Vagina (tissue), 2 donors: Measurements from ENCODE around the gene ITPKB.

Experiments used
- POLR2A ChIP-seq, 2 donors: fragments of 450-650 bp; IDR thresholded peaks; one replicate each; pipeline ENCODE4 v1.6.1; 2017; ENCODE audit warnings: antibody characterized with exemption in 2 of 2, mild to moderate bottlenecking in 2 of 2, moderate library complexity in 2 of 2
- TF ChIP-seq, protein P1 (sequence below), 3 experiments: fragments of 450-650 bp in 2 of 3; fragments of 200-600 bp in 1 of 3; sonication (generic) in 1 of 3; IDR thresholded peaks; one replicate each; pipeline ENCODE4 v1.5.1; 2017 to 2019; ENCODE audit warnings: antibody characterized with exemption in 3 of 3, mild to moderate bottlenecking in 2 of 3, moderate library complexity in 2 of 3

- no peak for TF ChIP-seq POLR2A (IDR thresholded peaks at IDR 0.05)
- TF ChIP-seq, protein P1, sequence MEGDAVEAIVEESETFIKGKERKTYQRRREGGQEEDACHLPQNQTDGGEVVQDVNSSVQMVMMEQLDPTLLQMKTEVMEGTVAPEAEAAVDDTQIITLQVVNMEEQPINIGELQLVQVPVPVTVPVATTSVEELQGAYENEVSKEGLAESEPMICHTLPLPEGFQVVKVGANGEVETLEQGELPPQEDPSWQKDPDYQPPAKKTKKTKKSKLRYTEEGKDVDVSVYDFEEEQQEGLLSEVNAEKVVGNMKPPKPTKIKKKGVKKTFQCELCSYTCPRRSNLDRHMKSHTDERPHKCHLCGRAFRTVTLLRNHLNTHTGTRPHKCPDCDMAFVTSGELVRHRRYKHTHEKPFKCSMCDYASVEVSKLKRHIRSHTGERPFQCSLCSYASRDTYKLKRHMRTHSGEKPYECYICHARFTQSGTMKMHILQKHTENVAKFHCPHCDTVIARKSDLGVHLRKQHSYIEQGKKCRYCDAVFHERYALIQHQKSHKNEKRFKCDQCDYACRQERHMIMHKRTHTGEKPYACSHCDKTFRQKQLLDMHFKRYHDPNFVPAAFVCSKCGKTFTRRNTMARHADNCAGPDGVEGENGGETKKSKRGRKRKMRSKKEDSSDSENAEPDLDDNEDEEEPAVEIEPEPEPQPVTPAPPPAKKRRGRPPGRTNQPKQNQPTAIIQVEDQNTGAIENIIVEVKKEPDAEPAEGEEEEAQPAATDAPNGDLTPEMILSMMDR (IDR thresholded peaks at IDR 0.05), result no peak
Measured at GRCh38 chr1:226786550-226786949, 47.5 kb upstream of the ITPKB start.
